Stimulated activated CD4-positive, alpha-beta T cell treated with anti-CD3 and anti-CD28 coated beads, Interleukin-4, amount 100 ng/mL, for 48 hours (primary cell): ENCODE results near the gene SOX10.

Experiments
- DNase-seq, 2 donors: peaks; one replicate each; pipeline ENCODE4 v3.0.0-alpha.2; 2020; ENCODE audit warnings: low read depth in 2 of 2

The SOX10 gene

DNA sequence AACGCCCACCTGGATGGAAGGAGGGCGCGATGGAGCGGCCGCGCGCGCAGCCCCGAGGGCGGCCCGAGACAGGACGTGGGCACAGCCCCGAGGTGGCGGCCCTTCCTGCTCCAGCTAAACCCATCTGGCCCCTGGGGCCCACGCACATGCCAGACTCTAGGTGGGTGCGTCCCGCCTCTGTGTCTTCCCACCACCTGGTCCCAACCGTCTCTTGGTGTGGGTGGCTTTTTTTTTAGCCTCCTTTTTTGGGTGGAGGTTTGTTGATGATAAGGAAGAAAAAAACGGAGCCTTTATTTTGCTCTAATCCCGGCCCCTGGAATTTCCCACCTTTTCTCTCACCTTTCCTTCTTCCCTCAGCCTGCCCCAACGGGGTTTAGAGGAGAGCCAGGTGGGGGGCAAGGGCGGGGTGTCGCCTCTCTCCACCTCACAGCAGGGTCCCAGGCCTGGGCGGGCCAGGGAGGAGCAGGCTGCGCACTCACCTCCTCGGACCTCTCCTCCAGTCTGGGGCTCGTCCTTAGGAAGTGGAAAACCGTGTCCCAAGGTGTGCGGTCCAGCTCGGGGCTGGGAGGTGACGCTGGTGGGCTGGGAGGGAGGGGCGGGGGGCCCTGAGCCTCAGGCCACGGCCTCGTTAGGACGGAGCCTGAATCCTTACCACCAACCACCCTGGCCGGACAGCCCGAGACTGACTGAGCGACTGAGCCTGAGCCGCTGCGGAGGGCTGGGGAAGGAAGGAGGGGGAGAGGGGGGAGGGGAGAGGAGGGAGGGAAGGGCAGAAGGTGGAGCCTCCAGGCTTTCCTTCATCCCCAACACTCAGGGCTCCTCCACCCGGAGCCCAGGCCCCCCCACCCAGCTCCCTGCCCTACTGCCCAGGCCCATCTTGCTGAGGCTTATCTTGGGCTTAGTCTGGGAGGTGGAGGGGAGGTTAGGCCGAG lies at the start of gene SOX10:
Gene SOX10, minus strand, starts transcription at position 696 of the 932 bp plus-strand sequence. CDS start 771 bp downstream, outside the sequence.
- no peak for DNase-seq

- no peak for DNase-seq
Measured at GRCh38 chr22:38033522-38034277, 49.3 kb upstream of the SOX10 start.

DNA sequence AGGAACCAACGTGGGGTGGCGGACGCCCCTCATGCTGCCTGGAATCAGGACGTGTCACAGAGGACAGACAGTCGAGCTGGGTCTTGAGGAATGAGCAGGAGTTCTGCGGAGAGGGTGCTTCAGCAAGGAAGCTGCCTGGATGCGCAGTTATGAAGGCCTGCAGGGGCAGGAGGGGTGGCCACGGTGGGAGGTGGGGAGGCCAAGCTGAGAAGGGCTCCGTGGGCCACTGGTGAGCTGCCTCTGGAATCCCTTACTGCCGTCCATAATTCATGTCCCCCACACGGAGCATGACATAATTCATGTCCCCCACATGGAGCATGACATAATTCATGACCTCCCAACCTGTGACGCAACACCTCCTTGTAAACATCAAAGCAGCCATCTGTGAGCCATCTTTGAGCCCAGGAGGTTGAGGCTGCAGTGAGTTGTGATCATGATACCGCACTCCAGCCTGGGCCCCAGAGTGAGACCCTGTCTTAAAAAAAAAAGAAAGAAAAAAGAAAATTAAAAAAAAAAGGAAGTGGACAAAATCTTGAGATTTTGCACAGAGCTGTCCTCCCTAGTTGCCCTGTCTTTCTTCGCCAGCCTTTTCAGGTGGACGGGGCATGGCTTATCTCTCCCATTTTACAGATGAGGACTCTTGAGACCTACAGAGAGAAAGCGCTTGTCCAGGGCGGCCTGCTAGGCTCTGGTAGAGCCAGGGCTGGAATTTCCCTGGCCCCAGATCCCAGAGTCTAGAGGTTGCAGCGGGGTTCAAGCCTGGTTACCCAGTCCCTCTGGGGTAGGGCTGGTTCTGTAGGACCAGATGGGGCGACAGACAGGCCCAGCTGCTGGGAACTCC lies 48.5 kb upstream of the SOX10 start:
- DNase-seq = no peak

DNA sequence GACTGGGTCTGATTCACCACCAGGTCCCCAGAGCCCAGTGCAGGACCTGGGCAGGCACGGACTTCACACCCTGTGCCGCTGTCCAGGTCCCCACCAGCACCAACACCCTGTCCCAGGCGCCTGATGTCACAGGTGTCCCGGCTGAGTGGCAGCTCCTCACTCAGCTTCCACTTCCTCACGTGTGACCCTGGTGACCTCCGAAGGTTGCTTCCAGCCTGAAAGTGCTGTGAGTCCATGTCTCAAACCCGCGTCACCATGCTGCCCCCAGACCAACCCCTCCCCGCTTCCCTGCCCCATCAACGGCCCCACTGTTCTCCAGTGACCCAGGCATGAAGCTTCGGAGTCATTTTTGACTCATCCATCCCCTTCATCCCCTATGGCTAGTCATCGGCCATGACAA lies 47.1 kb upstream of the SOX10 start:
- no peak for DNase-seq

GRCh38 chr22:38030311-38031133 lies 46.2 kb upstream of the SOX10 start:
- no peak for DNase-seq

- DNase-seq = no peak
Measured at GRCh38 chr22:38029901-38030300, 45.5 kb upstream of the SOX10 start.

DNA sequence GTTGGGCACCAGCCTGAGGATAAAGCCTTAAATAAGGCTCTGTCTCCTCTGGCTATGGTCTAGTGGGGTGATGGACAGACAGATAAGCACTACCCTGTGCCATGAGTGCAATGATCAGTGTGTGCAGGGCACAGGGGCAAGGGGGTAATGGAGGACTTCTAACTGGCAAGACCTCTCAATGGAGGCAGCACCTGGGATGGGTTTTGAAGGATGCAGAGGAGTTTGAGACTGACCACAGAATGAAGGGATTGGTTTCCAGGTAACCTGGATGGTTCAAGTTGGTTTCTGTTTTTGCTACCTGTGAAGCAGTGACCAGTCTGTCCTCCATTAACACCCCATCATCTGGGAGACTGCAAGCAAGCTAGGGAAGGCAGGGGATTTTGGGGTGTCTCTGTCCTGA lies 45.0 kb upstream of the SOX10 start:
- DNase-seq = no peak

- no peak for DNase-seq
Measured at GRCh38 chr22:38028344-38029130, 44.2 kb upstream of the SOX10 start.

GRCh38 chr22:38027487-38027886 lies 43.1 kb upstream of the SOX10 start:
- no peak for DNase-seq

GRCh38 chr22:38026130-38027111 lies 42.1 kb upstream of the SOX10 start:
- no peak for DNase-seq

DNA sequence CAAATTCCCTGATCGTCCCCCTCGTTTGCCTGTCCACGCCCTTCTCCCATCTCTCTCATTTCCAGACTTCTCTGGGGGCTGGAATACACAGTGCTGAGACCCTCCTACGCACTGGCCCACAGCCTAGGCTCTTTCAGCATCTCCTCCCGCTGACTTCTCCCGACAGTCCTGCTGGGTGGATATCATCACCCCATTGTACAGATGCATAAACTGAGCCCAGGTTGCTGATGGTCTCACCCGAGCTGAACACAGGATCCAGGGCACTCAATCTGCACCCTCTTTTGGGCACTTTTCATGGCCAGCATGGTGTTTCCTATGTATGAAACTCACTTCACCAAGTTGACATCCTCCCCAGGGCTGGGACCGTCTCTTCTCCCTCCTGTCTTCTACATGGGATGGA lies 41.2 kb upstream of the SOX10 start:
- no peak for DNase-seq

DNA sequence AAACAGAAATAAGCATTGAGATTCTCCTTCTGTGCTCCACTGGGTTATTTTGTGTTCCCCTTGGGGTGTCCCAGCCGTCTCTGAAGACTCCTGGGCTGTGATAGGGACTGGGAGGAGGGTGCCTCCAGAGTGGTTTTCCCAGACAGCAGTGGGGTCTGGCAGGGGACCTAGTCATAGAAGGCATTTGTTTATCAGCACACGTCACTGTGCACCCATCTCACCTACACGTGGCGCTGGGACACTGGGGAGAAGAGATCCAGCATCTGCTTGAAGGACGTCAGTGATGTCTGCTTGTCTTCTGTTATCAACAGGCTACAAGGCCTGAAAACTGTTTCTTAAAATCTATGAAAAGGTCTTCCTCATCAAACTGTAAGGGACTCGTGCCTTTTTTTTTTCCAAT lies 38.7 kb upstream of the SOX10 start:
- DNase-seq = no peak

DNA sequence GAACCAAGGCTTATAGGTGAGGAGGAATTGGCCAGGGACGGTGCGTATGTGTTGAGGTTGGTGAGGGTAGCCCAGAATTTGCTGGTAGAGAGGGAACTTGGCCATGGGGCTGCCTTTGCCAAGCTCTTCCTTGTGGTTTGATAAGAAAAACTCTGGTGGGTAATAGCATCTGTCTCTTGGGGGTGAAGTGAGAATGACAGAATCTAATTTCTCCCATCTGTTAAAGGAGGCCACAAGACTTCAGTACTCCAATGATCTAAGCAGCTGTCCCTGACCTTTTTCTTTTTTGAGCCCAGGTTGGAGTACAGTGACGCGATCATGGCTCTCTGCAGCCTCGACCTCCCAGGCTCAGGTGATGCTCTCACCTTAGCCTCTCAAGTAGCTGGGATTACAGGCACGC lies 36.9 kb upstream of the SOX10 start:
- no peak for DNase-seq

GRCh38 chr22:38018938-38019827 lies 34.8 kb upstream of the SOX10 start:
- DNase-seq = no peak

DNA sequence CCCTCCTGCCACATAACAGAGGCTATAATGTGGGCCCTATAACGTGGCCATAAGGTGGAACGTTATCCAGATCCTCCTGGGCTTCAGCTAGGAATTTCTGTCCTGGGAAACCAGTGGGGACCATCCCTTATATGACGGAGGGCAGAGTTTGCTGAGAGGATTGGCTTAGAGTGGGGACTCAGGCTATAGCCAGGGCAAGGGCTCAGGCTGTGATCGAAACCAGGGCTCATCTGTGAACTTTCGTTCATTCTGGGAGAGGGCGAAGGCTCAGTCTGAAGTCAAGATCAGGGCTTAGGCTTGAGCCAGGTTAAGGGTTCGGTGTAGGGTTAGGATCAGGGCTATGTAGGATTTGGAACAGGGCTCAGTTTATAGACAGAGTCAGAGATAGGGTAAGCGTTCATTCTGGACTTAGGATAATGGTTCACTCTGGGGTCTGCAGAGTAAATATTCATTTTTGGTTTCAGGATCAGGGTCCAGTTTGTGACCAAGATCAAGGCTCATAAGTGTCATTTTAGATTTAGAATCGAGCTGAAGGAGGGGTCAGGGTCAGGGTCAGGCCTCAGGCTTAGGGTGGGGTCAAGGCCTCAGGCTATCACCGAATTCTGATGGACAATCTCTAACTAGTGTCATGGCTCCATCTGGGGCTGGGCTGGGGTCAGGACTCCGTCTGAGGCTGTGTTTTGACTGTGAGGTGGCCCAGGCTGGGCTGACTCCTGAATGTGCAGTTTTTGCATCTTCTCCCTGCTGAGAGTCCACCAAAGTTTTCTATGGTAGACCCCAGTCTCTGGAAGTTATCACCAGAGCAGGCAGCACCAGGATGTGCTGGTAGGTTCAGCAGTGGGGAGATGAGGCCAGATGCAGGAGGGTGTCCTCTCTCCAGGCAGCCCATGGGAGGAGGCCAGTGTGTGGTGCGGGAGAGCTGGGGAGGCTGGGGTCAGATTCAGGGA lies 33.9 kb upstream of the SOX10 start:
- DNase-seq = no peak

GRCh38 chr22:38017272-38017920 lies 33.0 kb upstream of the SOX10 start:
- DNase-seq = no peak
